A549 (cell line): ENCODE data around the gene MAPK8IP3. TPM values are rescaled to one million over a fixed set of nuclear protein-coding genes. Genes with fewer than 3 reads are reported as not detected.

ENCODE experiments used
- ATAC-seq, 2 experiments: fragments of 200-7000 bp in 1 of 2; fragments of >200 bp in 1 of 2; cut with Nextera tagmentation in 1 of 2; cut with Tn5 transposase in 1 of 2; 3 replicates each; pipeline versions ENCODE4 v1.8.0 to v1.9.1; 2018 to 2020; ENCODE audit warnings: mild to moderate bottlenecking in 1 of 2, moderate library complexity in 1 of 2
- CTCF ChIA-PET: fragments of 300-600 bp; sonication (Branson Sonifier 250); formaldehyde crosslinking; extraction: SDS; loops from one replicate; lab custom pipeline; 2021; ENCODE audit warnings: antibody characterized with exemption, inconsistent platforms; lab: Yijun Ruan, JAX
- POLR2A ChIA-PET: fragments of 350-600 bp; formaldehyde crosslinking; extraction: SDS; loops from one replicate; lab custom pipeline; 2021; ENCODE audit warnings: antibody characterized with exemption, inconsistent platforms; lab: Yijun Ruan, JAX
- DNase-seq, 2 experiments: peaks; one replicate each; pipeline versions ENCODE4 v3.0.0 to v3.0.0-alpha.2; 2011 to 2016; ENCODE audit warnings: low read depth in 1 of 2, low spot score in 1 of 2
- FAIRE-seq: peaks from 2 replicates; lab custom pipeline; 2011; peaks lifted over from hg19 to GRCh38; lab: Jason Lieb, UNC
- H3K27ac ChIP-seq, 2 experiments: fragments of >200 bp; sonication (Bioruptor Twin); formaldehyde crosslinking; 3 replicates each; pipeline ENCODE4 v1.5.1; 2016 to 2017
- H3K4me1 ChIP-seq: fragments of >200 bp; sonication (Bioruptor Twin); formaldehyde crosslinking; 3 replicates; pipeline ENCODE4 v1.6.1; 2016
- H3K4me2 ChIP-seq: fragments of >200 bp; sonication (Bioruptor Twin); formaldehyde crosslinking; 3 replicates; pipeline ENCODE4 v1.6.1; 2016
- H3K4me3 ChIP-seq: fragments of >200 bp; sonication (Bioruptor Twin); formaldehyde crosslinking; 3 replicates; pipeline ENCODE4 v1.5.1; 2016
- H3K9me3 ChIP-seq: fragments of >200 bp; sonication (Bioruptor Twin); formaldehyde crosslinking; 3 replicates; pipeline ENCODE4 v1.6.1; 2016
- BHLHE40 ChIP-seq: IDR thresholded peaks from 2 replicates; pipeline ENCODE4 v1.6.1; 2012; ENCODE audit warnings: low read depth, low read length, inconsistent platforms
- ESRRA ChIP-seq: fragments of 150-350 bp; IDR thresholded peaks from 2 replicates; pipeline ENCODE4 v1.6.1; 2014; ENCODE audit warnings: mild to moderate bottlenecking, low read length, borderline replicate concordance
- FOSB ChIP-seq: fragments of 250-450 bp; sonication (Bioruptor Pico); IDR thresholded peaks from 2 replicates; pipeline ENCODE4 v1.5.0; 2020; ENCODE audit warnings: mild to moderate bottlenecking, moderate library complexity
- FOSL2 ChIP-seq, 2 experiments: fragments of 450-650 bp in 1 of 2; fragments of >200 bp in 1 of 2; sonication (Bioruptor Twin) in 1 of 2; formaldehyde crosslinking; IDR thresholded peaks; 2 replicates each; pipeline versions ENCODE4 v1.5.0 to v1.6.1; 2016 to 2020; ENCODE audit warnings: mild to moderate bottlenecking in 1 of 2, moderate library complexity in 1 of 2
- HOXA7 ChIP-seq: fragments of 250-450 bp; sonication (Bioruptor Pico); IDR thresholded peaks from 2 replicates; pipeline ENCODE4 v1.5.0; 2020; ENCODE audit warnings: mild to moderate bottlenecking, moderate library complexity
- HOXB13 ChIP-seq: fragments of 250-450 bp; sonication (Bioruptor Pico); IDR thresholded peaks from 2 replicates; pipeline ENCODE4 v1.5.0; 2020; ENCODE audit warnings: low read depth, mild to moderate bottlenecking, moderate library complexity
- KDM5A ChIP-seq: fragments of 200-600 bp; sonication (generic); IDR thresholded peaks from 2 replicates; pipeline ENCODE4 v1.6.1; 2016; ENCODE audit warnings: antibody characterized with exemption, mild to moderate bottlenecking
- NPAS2 ChIP-seq: fragments of 250-450 bp; sonication (Bioruptor Pico); IDR thresholded peaks from 2 replicates; pipeline ENCODE4 v1.8.0; 2022; ENCODE audit warnings: mild to moderate bottlenecking, moderate library complexity, borderline replicate concordance
- PHF8 ChIP-seq: fragments of 200-600 bp; sonication (generic); IDR thresholded peaks from 2 replicates; pipeline ENCODE4 v1.6.1; 2016; ENCODE audit warnings: low read depth, mild to moderate bottlenecking, antibody characterized with exemption, moderate library complexity, borderline replicate concordance
- POLR2A ChIP-seq: IDR thresholded peaks from 2 replicates; pipeline ENCODE4 v1.6.1; 2012; ENCODE audit warnings: mild to moderate bottlenecking, low read length
- POLR2AphosphoS2 ChIP-seq: conservative IDR thresholded peaks from 2 replicates; pipeline ENCODE4 v1.6.1; 2012; ENCODE audit warnings: low read length, improper control_type of control experiment, inconsistent platforms
- RCOR1 ChIP-seq: fragments of 150-350 bp; IDR thresholded peaks from 2 replicates; pipeline ENCODE4 v1.6.1; 2014; ENCODE audit warnings: antibody characterized with exemption, low read length, low read depth
- TFCP2L1 ChIP-seq: fragments of 250-450 bp; sonication (Bioruptor Pico); IDR thresholded peaks from 2 replicates; pipeline ENCODE4 v1.5.0; 2021; ENCODE audit warnings: mild to moderate bottlenecking
- ZFP36 ChIP-seq: fragments of 450-650 bp; IDR thresholded peaks from 2 replicates; pipeline ENCODE4 v1.6.1; 2014; ENCODE audit warnings: borderline replicate concordance; ENCODE audit not compliant: partially characterized antibody
- ZNF302 ChIP-seq: fragments of 250-450 bp; sonication (Bioruptor Pico); IDR thresholded peaks from 2 replicates; pipeline ENCODE4 v1.9.0; 2021; ENCODE audit warnings: inconsistent platforms, mild to moderate bottlenecking, moderate library complexity
- WGBS: methylation state at CpG from one replicate; pipeline ENCODE4 v1.1.6; 2017; ENCODE audit errors: missing lambda C conversion rate; 5-methylcytosine and 5-hydroxymethylcytosine counted together
- polyA plus RNA-seq, 4 experiments: library from polyadenylated mRNA; depleted of rRNA in 3 of 4; stranded (reverse); fragments of >200 nt; fragmentation: RNase III in 1 of 4; extraction: RNeasy Plus Mini Kit Qiagen cat#74134 plus additional on column Dnase treatment in 1 of 4; gene quantifications; 2 replicates in 3 of 4; 3 replicates in 1 of 4; pipeline ENCODE4 v1.2.3, GENCODE V29; 2011 to 2017
- TF ChIP-seq, protein P1 (sequence below): fragments of 150-350 bp; IDR thresholded peaks from 2 replicates; pipeline ENCODE4 v1.6.1; 2014; ENCODE audit warnings: low read depth, mild to moderate bottlenecking, low read length
- TF ChIP-seq, protein P2 (sequence below): fragments of 450-650 bp; IDR thresholded peaks from 2 replicates; pipeline ENCODE4 v1.6.1; 2014; ENCODE audit warnings: antibody characterized with exemption
- TF ChIP-seq, protein P3 (sequence below): IDR thresholded peaks from 2 replicates; pipeline ENCODE4 v1.6.1; 2012
- TF ChIP-seq, protein P4 (sequence below): fragments of 200-600 bp; sonication (generic); IDR thresholded peaks from 2 replicates; pipeline ENCODE4 v1.6.1; 2016; ENCODE audit warnings: antibody characterized with exemption, mild to moderate bottlenecking, moderate library complexity
- TF ChIP-seq, protein P5 (sequence below): fragments of >200 bp; sonication (Bioruptor Twin); formaldehyde crosslinking; IDR thresholded peaks from 3 replicates; pipeline ENCODE4 v1.5.1; 2016

Gene MAPK8IP3
- polyA plus RNA-seq, 2 of the 4 experiments (the other 2 are of a cell fraction), result 12.0 to 53.3 TPM

DNA sequence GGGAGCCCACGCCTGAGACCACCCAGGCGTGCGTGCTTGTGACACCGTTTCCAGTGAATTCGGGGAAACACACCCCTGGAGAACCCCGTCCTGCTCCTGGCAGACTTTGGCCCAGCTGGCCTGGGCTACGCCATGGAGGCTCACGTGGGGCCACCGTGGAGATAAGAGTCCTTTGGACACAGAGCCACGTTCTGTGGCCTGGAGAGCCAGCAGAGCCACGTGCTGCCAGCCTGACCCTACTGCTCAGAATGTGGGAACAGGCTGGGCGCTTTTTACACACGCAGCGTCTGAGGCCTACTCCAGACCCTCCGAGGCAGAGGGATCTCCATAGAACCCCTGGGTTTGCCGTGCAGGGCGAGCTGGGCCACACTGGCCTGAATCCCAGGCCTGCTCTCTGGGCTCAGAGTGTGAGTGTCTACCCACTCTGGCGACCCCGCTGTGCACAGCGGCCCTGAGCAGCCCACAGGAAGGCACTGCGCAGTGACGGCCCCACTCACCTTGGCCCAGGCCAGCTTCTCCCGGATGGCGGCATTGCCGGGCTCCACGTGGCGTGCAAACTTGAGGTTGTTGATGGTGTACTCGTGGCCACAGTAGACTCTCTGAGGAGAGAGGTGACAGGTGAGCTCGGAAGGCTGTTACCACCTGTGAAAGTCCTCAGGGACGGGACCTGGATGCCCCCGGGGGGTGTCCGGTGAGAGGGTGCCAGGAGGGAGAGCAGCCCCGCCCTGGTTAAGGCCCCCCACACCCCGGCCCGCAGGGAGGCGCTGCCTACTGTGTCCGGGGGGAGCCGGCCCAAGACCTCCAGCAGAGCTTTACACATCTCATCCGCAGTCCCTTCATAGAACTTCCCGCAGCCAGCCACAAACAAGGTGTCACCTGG, 110.6 kb downstream of the MAPK8IP3 start:
- no peak overlapping the region for H3K4me2 ChIP-seq
- H3K9me3 ChIP-seq, result no peaks in the 10 kb centered on the region
- peaks cover 10% of the 10 kb centered on the region; the same call in 1 of the 3 replicates for H3K4me1 ChIP-seq
- CTCF ChIA-PET, result no interaction called here
- no peak for TF ChIP-seq ZFP36
- no peak for TF ChIP-seq KDM5A
- no peak for TF ChIP-seq PHF8
- TF ChIP-seq, protein P1, sequence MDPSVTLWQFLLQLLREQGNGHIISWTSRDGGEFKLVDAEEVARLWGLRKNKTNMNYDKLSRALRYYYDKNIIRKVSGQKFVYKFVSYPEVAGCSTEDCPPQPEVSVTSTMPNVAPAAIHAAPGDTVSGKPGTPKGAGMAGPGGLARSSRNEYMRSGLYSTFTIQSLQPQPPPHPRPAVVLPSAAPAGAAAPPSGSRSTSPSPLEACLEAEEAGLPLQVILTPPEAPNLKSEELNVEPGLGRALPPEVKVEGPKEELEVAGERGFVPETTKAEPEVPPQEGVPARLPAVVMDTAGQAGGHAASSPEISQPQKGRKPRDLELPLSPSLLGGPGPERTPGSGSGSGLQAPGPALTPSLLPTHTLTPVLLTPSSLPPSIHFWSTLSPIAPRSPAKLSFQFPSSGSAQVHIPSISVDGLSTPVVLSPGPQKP, result no peak
- no peak for TF ChIP-seq ZNF302 (CRISPR knock-in tag)
- TF ChIP-seq FOSB (CRISPR knock-in tag), result no peak
- TF ChIP-seq, protein P2, sequence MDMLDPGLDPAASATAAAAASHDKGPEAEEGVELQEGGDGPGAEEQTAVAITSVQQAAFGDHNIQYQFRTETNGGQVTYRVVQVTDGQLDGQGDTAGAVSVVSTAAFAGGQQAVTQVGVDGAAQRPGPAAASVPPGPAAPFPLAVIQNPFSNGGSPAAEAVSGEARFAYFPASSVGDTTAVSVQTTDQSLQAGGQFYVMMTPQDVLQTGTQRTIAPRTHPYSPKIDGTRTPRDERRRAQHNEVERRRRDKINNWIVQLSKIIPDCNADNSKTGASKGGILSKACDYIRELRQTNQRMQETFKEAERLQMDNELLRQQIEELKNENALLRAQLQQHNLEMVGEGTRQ, result no peak
- no peak for TF ChIP-seq BHLHE40
- TF ChIP-seq FOSL2 (IDR thresholded peaks at IDR 0.05), result no peak
- no peak for TF ChIP-seq FOSL2 (CRISPR knock-in tag; IDR thresholded peaks at IDR 0.05)
- no peak for TF ChIP-seq POLR2AphosphoS2
- TF ChIP-seq, protein P3, sequence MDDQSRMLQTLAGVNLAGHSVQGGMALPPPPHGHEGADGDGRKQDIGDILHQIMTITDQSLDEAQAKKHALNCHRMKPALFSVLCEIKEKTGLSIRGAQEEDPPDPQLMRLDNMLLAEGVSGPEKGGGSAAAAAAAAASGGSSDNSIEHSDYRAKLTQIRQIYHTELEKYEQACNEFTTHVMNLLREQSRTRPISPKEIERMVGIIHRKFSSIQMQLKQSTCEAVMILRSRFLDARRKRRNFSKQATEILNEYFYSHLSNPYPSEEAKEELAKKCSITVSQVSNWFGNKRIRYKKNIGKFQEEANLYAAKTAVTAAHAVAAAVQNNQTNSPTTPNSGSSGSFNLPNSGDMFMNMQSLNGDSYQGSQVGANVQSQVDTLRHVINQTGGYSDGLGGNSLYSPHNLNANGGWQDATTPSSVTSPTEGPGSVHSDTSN, result no peak
- TF ChIP-seq HOXA7 (CRISPR knock-in tag), result no peak
- TF ChIP-seq POLR2A, result no peak
- TF ChIP-seq TFCP2L1 (CRISPR knock-in tag), result no peak
- TF ChIP-seq, protein P4, sequence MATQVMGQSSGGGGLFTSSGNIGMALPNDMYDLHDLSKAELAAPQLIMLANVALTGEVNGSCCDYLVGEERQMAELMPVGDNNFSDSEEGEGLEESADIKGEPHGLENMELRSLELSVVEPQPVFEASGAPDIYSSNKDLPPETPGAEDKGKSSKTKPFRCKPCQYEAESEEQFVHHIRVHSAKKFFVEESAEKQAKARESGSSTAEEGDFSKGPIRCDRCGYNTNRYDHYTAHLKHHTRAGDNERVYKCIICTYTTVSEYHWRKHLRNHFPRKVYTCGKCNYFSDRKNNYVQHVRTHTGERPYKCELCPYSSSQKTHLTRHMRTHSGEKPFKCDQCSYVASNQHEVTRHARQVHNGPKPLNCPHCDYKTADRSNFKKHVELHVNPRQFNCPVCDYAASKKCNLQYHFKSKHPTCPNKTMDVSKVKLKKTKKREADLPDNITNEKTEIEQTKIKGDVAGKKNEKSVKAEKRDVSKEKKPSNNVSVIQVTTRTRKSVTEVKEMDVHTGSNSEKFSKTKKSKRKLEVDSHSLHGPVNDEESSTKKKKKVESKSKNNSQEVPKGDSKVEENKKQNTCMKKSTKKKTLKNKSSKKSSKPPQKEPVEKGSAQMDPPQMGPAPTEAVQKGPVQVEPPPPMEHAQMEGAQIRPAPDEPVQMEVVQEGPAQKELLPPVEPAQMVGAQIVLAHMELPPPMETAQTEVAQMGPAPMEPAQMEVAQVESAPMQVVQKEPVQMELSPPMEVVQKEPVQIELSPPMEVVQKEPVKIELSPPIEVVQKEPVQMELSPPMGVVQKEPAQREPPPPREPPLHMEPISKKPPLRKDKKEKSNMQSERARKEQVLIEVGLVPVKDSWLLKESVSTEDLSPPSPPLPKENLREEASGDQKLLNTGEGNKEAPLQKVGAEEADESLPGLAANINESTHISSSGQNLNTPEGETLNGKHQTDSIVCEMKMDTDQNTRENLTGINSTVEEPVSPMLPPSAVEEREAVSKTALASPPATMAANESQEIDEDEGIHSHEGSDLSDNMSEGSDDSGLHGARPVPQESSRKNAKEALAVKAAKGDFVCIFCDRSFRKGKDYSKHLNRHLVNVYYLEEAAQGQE, result no peak
- no peak for TF ChIP-seq NPAS2 (CRISPR knock-in tag)
- no peak for TF ChIP-seq ESRRA
- no peak for TF ChIP-seq HOXB13 (CRISPR knock-in tag)
- TF ChIP-seq, protein P5, sequence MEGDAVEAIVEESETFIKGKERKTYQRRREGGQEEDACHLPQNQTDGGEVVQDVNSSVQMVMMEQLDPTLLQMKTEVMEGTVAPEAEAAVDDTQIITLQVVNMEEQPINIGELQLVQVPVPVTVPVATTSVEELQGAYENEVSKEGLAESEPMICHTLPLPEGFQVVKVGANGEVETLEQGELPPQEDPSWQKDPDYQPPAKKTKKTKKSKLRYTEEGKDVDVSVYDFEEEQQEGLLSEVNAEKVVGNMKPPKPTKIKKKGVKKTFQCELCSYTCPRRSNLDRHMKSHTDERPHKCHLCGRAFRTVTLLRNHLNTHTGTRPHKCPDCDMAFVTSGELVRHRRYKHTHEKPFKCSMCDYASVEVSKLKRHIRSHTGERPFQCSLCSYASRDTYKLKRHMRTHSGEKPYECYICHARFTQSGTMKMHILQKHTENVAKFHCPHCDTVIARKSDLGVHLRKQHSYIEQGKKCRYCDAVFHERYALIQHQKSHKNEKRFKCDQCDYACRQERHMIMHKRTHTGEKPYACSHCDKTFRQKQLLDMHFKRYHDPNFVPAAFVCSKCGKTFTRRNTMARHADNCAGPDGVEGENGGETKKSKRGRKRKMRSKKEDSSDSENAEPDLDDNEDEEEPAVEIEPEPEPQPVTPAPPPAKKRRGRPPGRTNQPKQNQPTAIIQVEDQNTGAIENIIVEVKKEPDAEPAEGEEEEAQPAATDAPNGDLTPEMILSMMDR, result no peak
- no peak for TF ChIP-seq RCOR1
- TF ChIP-seq, all 56 proteins: peak for 0
- Histone ChIP-seq H3K27ac (no peak overlapping the region), H3K4me3 (no peak overlapping the region)
- ATAC-seq, result no peak
- FAIRE-seq, result no peak
- POLR2A ChIA-PET, result interaction anchor here (0.6 to 1.7 kb wide), 2 partner anchors 112 to 148 kb away, joined by 3 to 4 read pairs; partner anchors contain the start of gene RPS2
- no peak for DNase-seq
- WGBS, result 91% methylated on average over 27 of the region's 40 CpGs
